Femur (tissue), 1 donor: ENCODE data around the gene COL4A2.

Source experiments
- DNase-seq: peaks from one replicate; pipeline ENCODE4 v3.0.0-alpha.2; 2017

The COL4A2 gene

DNA sequence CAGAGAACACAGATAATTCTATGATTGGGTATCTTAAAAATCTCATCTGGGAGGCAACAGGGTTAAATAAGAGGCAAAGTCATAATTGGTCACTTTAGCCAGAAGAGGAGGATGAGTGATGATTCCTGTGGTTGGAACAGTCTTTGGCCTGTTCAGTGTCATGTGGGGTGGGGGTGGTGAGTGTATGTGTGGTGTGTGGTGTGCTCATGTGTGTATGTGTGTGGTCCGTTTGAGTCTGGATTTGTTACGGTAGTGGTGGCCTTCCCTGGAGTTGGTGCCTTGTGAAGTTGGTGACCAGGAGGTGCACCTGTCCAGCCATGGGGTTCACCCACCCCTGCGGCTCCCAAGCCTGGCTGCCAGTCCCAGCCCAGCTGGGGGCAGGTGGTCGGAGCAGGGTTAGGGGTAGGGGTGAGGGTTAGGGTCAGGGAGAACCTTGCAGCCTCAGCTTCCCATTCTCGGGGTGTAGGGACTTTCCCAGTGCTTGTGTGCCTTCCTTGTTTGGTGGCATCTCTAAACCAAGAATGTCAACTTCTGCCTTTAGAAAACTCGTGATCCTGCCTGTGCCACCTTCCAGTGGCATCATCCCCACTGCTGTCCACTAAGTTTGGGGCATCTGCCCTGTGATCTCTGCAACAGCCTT is 156.9 kb downstream of the COL4A2 start:
- DNase-seq = no peak

DNA sequence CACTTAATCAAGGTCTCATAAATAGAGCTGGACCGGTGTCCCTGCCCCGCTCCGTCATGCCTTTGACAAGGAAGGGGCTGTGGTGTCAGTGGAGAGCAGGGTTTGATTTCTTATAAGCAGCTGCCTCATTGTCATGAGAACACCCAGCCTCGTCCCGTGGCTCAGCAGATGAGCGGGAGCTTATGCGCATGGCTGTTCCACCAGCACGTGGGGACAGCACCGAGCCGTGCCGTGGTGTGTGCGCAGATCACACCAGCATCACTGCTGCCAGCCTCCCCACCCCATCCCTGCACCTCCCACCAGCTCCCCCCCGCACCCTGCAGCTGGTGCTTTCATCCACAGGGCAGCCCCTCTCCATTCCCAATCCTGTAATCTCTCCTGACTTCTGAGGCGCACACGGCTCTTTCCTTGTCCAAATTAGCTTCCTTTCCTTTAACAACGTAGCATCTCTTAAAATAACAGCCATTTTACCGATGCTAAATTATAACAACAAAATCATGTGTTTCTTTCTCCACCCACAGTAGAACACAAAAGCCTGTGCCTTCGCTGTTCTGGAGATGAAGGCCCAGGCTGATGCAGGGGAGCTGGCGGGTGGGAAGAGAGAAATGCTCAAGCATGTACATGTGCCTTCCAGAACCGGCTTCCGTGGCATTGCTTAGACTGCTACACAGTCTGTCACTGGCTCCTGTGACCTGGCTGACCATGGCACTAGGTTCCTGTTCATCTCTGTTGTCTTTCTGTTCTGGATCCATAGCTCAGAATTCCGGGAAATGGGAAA is 157.7 kb downstream of the COL4A2 start:
- DNase-seq = no peak

DNA sequence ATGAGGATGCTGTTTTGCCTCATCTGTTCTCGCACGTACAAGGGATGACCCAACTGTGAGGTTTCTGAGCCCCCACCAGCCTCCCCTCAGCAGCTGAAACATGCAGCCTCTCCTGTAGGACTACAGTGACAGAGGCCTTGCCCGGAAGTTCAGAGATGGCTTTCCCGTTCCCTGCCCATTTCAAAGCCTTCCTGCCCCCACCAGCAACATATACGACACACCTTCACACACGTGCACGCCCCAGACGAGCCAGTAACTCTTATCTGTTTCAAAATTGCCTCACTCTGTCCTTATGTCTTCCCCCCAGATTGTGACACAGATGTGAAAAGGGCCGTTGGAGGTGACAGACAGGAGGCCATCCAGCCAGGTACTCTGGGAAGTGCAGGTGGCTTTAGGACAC is 158.6 kb downstream of the COL4A2 start:
- DNase-seq = no peak

DNA sequence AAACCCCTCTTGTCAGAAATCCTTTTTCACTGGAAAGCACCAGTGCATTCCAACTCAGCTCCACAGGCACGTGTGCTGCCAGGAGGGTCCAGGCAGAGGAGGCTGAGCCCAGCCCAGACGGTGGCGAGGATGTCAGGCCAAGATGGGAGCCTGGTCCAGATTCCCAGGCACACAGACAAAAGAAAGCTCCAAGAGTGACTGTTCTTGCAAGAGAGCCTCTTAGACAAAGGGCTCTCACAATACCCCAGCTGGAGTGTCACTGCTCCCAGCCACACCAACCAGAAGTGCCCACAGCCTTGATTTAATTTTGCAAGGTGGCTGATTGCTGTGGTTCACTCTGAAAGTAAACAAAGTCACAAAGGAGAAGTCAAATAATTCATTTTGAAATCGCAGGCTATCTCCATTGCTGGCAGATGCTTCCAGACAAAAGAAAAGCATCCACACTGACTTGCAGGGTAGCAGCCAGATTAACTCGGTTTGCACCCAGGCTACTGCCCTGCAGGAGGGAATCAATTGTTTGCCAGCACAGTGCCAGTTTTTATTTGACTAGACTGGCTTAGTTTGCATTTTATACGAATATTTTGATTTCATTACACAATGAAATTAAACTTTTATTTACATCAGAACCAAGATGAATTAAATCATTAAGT is 159.3 kb downstream of the COL4A2 start:
- DNase-seq = no peak

DNA sequence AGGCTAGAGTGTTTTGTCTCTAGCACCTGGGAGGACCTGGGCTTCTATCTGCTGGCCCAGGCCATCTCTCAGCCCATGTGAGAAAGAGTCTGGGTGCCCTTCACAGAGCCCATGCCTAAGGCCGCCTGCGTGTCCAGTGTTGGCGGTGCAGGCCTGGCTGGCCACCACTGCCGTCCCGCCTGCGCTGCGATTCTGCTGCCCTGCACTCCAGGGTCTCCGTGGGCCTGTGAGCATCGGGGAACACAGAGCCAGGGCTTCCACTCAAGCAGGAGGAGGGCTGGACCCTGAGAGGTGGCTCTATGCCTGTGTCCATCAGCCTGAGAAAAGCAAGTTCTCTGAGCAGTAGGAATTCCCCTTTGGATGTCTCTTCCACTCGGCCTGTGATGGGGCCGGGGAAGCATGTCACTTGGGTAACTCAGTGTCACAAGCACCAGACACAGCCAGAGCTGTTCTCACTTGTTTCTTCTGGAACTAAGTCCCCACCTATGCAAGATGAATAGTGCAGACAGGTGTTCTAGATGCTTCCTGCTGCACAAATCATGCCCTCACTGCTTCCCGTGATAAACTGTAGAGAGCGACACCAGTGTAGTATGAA is 160.5 kb downstream of the COL4A2 start:
- DNase-seq = no peak

DNA sequence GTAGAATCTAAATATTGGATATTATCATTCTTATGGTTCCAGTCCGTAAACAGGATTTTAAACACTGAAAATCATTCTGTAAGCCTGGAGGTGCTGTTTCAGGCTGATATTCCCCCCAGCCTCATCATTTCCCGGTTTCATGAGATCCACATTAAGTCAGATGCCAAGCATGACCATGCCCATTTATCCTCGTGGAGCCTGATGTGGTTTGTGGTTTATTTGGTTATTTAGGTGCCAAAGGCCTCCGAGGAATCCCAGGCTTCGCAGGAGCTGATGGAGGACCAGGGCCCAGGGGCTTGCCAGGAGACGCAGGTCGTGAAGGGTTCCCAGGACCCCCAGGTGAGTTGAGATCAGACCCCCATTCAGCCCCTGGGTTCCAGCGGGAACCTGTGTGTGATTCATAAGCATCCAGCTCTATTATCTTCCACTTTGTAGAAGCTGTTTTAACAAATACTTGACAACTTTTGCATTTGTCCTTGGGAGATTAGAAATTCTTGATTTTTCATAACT is 162.0 kb downstream of the COL4A2 start:
- no peak for DNase-seq

DNA sequence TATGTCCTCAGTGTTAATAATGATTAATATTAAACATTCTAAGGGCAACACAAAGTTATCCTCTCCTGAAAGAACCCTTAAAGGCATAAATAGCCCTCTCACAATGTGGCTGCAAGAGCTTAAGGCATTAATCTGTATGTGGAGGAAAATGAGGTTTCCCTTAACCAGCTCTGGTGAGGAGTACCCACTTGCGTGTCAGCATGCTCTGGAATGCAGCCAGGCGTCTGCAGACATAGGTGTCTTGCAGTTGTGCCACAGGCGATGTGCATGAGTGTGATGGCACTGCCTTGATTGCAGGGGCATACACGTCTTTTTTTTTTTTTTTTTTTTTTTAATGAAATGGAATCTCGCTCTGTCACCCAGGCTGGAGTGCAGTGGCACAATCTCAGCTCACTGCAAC is 162.5 kb downstream of the COL4A2 start:
- no peak for DNase-seq

DNA sequence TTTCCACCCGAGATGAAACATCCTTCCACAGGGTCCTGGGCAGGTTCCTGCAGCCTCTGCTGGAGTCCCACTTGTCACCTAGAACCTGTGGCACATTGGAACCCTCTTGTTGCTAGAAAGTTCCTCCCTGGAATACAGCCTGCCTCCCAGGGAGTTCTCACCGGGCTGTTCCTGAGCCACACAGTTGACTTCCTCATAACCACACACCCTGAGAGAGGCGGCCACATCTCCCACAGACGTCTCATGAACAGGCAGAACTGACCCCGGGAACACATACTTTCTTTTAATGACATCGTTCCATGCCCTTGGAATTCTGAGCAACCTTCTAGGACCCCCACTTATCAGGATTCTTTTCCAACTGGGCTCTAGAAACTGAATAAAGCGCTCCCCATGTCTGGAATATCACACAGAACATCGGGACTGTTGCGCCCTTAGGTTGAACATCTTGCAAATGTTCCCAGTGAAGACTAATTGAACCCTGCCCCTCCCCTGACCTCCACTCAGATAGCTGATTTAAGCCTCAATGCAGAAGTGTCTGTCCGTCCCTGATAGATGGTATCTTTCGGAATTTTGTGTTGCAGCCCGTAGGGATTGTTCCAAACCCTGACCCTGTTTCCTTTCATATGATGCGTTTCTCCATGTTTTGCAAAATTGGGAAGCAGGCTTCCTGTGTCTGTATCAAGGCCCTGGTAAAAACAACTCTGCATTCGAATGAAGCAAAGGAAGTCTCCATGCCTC is 163.4 kb downstream of the COL4A2 start:
- DNase-seq = no peak

DNA sequence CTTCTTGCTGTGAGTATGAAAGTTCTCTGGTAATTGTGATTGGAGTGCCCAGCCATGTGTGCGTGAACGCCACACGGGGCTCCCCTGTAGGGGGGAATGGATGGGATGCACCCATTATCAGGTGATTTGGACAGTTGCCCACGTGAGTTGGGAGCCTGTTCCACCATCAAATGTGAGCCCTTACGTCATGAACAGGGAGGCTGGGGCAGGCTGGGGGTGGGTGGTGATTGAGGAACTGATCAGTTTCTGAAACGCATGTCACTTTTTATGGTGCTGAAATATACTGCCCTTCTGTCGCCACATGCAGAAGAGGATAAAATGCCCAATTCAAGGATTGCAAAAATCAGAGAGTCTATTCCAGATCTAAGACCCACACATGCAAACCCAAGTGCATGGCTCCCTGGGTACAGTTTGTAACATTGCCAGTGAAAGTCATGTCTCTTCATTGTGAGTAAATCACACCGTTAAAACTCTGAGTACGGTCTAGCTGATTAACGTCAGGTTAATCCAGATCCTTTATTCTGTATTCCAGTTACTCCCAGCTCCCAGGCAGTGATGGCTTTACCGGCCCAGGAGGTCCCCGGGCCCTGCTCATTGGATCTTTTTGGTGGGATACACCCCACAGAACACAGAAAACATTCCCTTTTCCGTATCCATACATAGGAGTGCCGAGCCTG is 164.2 kb downstream of the COL4A2 start:
- no peak for DNase-seq

DNA sequence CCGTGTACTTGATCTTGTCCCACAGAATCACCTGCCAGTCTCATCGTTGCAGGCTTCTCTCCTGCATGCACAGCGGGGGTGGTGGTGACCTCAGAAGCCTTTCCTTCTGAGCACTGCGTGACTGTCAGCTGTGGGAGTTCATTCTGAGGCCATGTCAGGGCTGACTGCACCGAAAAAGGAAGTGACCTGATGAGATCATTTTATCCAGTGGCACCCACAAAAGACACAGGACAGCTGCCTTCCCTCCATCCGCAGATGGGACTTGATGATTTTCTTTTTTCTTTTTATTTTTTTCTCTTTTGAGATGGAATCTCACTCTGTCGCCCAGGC is 164.7 kb downstream of the COL4A2 start:
- peak; percentile 53 for DNase-seq

DNA sequence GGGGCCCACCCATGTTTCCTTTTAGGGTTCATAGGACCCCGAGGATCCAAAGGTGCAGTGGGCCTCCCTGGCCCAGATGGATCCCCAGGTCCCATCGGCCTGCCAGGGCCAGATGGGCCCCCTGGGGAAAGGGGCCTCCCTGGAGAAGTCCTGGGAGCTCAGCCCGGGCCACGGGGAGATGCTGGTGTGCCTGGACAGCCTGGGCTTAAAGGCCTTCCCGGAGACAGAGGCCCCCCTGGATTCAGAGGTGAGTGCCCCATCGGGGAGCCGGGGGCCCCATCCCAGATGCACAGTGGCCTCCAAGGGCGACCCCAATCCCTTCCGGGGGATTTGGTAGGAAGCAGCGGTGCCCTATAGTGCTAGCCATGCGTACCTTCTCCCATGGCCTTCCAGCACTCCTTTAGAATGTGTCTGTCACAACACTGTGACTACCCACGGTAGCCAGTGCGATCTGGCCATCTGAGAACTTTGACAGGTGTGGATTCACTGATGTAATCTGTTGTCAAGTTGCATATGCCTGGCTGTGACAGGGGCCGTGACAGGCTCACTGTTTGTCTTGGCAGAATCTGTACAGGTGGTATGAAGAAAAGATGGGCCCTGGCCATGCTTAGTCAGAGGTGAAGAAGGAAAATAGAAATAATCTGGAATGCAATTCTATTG is 165.9 kb downstream of the COL4A2 start:
- no peak for DNase-seq

DNA sequence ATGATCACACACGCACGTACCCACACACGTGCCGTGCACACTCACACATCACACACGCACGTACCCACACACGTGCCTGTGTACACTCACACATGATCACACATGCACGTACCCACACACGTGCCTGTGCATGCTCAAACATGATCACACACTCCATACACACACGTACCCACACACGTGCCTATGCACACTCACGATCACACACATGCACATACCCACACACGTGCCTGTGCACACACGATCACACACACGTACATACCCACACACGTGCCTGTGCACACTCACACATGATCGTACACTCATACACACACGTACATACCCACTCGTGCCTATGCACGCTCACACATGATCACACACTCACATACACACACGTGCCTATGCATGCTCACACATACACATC is 167.6 kb downstream of the COL4A2 start:
- DNase-seq = no peak

DNA sequence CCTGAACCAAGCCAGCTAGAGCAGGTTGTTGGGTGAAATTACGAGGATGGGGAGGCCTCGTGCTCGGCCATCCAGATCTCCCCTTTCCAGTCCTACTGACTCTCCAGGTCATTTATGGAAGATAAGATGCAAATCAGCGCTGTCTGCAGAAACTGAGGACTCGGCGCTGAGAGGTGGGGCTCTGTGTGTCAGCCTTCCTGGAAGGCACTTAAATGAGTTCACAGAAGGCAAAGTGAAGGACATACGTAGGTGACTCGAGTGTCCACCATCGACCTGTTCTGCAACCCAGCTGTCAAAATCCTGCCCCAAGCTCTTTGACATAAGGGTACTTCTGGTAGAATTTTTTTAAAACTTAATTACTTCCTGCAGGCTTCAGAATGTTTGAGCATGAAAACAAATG is 168.0 kb downstream of the COL4A2 start:
- no peak for DNase-seq

DNA sequence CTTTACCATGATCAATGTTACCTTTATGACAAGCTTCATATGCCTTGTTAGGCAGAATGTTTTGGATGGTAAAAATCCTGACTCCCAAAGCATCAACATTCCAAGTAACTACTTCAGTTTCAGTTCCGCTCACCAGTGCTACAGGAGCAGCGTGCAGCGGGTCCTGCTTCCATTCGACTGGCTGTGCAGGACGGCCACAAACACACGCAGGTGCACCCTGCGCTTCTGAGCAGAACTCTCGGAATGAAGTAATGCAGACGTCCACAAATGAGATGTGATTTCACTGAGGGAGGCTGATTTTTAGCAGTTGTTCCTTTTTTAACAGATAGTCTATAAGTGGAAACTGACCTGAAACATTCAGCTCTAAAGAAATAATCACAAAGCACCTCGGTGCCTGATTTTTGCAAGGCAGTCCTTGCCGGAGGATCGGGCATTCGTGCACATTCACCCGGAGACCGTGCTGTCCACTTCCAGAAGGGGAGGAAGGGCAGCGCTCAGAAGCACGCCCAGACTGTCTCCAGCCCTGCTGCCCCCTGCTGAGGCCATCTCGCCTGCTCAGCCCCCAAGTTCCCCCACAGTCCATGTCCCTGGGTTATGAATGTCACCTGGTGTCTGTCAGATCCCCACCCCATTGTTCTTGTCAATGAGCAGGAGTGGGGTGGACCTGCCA is 168.6 kb downstream of the COL4A2 start:
- DNase-seq = no peak

DNA sequence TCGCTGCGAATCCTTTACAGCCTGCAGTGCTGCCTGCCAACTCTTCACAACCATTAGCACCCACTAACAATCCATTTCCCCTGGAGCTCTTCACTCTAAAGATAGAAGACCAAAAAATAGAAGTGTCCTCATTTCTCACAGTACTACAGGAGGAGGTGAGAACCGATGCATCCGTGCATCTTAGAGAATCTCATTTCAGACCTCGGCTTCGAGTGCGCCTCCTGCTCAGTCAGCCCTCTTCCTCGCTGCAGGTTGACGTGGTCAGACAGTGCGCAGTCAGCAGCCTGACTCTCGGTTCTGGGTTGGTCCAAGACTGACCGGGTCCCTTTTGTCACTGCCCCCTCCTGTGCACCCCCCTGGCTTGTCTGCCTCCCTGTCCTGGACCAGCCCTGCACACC is 169.1 kb downstream of the COL4A2 start:
- DNase-seq = no peak

DNA sequence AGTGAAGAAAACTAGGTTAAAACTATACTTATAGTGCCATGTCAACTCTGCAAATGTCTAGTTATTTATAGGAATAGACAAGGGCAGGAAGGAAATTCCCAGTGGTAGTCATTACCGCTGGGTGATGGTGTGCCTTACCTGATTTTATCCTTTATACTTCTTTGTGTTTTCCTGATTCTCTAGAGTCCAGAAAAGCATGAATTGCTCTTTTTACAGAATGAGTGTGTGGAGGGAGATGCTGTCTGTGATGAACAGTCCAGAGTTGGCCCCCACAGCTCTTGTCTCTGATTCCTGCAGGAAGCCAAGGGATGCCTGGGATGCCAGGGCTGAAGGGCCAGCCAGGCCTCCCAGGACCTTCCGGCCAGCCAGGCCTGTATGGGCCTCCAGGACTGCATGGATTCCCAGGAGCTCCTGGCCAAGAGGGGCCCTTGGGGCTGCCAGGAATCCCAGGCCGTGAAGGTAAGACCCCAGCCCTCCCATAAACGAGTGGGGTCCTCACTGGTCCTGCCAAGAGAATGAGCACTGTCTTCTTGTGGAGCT is 170.7 kb downstream of the COL4A2 start:
- no peak for DNase-seq

DNA sequence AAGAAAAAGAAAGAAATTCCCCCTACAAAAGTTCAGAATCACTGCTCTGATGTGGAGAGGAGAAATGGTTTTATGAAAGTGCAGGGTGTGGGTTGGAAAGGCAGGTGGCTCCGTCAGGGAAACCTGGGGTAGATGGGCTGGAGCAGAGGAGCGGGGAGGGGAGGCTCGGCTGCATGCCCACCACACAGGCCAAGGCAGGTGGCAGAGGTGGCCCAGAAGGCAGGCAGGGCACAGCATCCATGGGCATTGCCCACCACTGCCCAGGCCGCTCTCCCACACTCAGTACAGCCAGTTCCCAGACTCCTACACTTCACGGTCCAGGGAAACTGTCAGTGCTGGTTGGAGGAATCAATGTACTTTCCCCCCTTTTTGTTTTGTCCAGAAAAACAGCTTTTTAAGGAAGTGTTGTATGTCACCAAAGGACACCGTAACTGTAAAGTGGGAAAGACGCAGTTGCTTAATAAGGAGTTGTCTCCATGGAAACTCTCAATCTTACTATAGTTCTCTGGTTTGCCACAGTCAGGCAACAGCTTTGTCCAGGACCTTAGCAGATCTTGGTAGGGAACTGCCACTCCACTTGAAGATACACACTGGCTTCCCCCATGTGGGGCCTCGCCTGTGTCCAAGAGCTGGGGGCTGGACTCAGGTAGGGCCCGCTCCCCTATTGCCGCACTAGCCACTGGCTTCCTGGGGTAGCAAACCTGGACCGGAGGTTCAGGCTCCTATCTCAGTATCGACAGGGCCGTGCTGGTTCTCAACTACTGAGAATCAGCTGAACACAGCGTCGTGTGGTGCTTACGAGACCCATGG is 171.5 kb downstream of the COL4A2 start:
- no peak for DNase-seq

DNA sequence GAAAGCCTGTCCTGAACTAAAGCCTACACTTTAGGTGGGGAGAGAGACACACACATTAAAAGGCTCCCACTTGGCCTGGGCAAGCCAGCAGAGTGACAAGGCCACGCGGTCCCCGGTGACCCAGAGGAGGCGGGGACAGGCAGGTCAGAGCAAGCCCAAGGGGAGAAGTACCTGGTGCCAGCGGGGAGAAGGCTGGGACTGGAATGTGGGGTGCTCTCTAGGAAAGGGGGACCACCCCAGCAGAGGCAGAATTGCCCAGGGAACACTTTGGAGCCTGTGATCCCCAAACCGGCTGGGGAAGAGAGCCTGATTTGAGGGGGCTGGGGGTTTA is 172.1 kb downstream of the COL4A2 start:
- no peak for DNase-seq

DNA sequence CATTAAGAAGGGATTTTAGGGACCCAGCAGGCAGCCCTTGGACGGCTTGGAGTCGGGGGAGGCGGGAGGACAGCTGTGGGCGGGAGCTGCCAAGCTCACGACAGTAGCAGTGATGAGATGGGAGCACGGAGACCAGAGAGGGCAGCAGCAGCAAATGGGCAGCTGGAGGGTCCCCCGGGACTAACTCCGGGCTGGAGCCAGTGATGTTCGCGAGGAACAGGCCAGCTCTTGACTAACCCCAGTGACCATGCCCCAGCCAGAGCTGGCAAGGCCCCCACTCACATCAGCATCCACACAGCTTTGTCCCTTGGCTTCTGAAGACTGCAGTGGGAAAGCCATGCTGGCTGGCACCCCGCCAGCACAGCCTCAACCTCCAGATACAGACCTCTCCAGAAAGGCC is 172.6 kb downstream of the COL4A2 start:
- no peak for DNase-seq

DNA sequence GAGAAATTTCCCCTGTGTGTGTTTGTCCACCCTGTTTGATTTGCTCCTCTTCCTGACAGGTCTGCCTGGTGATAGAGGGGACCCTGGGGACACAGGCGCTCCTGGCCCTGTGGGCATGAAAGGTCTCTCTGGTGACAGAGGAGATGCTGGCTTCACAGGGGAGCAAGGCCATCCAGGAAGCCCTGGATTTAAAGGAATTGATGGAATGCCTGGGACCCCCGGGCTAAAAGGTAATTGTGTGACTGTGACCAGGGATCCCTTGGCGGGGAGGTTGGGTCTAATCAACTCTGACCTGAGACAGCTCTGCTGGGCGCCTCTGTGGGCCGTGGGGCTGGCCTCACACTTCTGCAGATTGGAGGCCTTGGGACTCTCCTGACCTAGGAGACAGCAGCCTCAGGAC is 173.1 kb downstream of the COL4A2 start:
- no peak for DNase-seq
